GM12878 (cell line): Measurements from ENCODE around the gene ABCG1. TPM values are rescaled to one million over a fixed set of nuclear protein-coding genes. Genes with fewer than 3 reads are reported as not detected.

Experiments
- ATAC-seq: fragments of 200-7000 bp; cut with Tn5 transposase; 3 replicates; pipeline ENCODE4 v1.9.1; 2020; ENCODE audit warnings: mild to moderate bottlenecking, moderate library complexity
- BruUV-seq: library from RNA; stranded (reverse); fragments of 400-500 nt; replicated peaks from 2 replicates; lab custom pipeline; 2021; lab: Mats Ljungman, UMichigan
- CTCF ChIA-PET: fragments of 300-600 bp; sonication (Branson Sonifier 250); formaldehyde crosslinking; extraction: SDS; loops from one replicate; lab custom pipeline; 2021; ENCODE audit warnings: inconsistent platforms; lab: Yijun Ruan, JAX
- POLR2A ChIA-PET: fragments of 350-600 bp; formaldehyde crosslinking; extraction: SDS; loops from one replicate; lab custom pipeline; 2021; ENCODE audit warnings: inconsistent platforms; lab: Charles Lee
- RAD21 ChIA-PET: fragments of 300-600 bp; sonication (Branson Sonifier 250); formaldehyde crosslinking; loops from one replicate; lab custom pipeline; 2023; ENCODE audit warnings: antibody characterized with exemption; ENCODE audit not compliant: unreplicated experiment; lab: Charles Lee
- SMC1A ChIA-PET: fragments of 300-600 bp; sonication (Branson Sonifier 250); formaldehyde crosslinking; loops from one replicate; lab custom pipeline; 2023; ENCODE audit not compliant: unreplicated experiment, uncharacterized antibody; lab: Charles Lee
- DNase-seq: peaks from one replicate; pipeline ENCODE4 v3.0.0-alpha.2; 2011; ENCODE audit warnings: low read depth, low spot score
- FAIRE-seq: peaks from 3 replicates; lab custom pipeline; 2011; peaks lifted over from hg19 to GRCh38; lab: Jason Lieb, UNC
- H2AFZ ChIP-seq: 2 replicates; pipeline ENCODE4 v1.6.0; 2011; ENCODE audit warnings: low read depth, low read length, control low read depth; ENCODE audit not compliant: control insufficient read depth
- H3K27ac ChIP-seq: 2 replicates; pipeline ENCODE4 v1.5.1; 2011; ENCODE audit warnings: control low read depth; ENCODE audit not compliant: control insufficient read depth, insufficient read depth
- H3K27me3 ChIP-seq, 2 experiments: replicated peaks in 1 of 2; 2 replicates each; pipeline versions ENCODE4 v1.6.0 to v1.6.1; 2011; ENCODE audit warnings: low read length in 1 of 2; ENCODE audit not compliant: control insufficient read depth in 2 of 2, insufficient read depth in 2 of 2
- H3K36me3 ChIP-seq, 2 experiments: 2 replicates each; pipeline ENCODE4 v1.5.1; 2011; ENCODE audit warnings: low read length in 1 of 2; ENCODE audit not compliant: control insufficient read depth in 2 of 2, insufficient read depth in 2 of 2
- H3K4me1 ChIP-seq: 2 replicates; pipeline ENCODE4 v1.6.1; 2011; ENCODE audit warnings: mild to moderate bottlenecking, low read length, moderate library complexity, mixed read lengths; ENCODE audit not compliant: control insufficient read depth, insufficient read depth
- H3K4me2 ChIP-seq: 2 replicates; pipeline ENCODE4 v1.6.0; 2011; ENCODE audit warnings: control low read depth; ENCODE audit not compliant: control insufficient read depth, insufficient read depth
- H3K4me3 ChIP-seq: fragments of 200-600 bp; sonication (generic); 2 replicates; pipeline ENCODE4 v1.5.1; 2016
- H3K79me2 ChIP-seq: 2 replicates; pipeline ENCODE4 v1.6.0; 2011; ENCODE audit warnings: low read length; ENCODE audit not compliant: control insufficient read depth, insufficient read depth
- H3K9ac ChIP-seq: 2 replicates; pipeline ENCODE4 v1.8.0; 2011; ENCODE audit warnings: low read length, control low read depth, mixed read lengths; ENCODE audit not compliant: control insufficient read depth, insufficient read depth
- H3K9me3 ChIP-seq: replicated peaks from 3 replicates; pipeline ENCODE4 v1.5.1; 2011; ENCODE audit warnings: mild to moderate bottlenecking, low read length; ENCODE audit not compliant: control insufficient read depth, insufficient read depth
- H4K20me1 ChIP-seq: 2 replicates; pipeline ENCODE4 v1.6.0; 2011; ENCODE audit not compliant: control insufficient read depth, insufficient read depth
- BACH1 ChIP-seq: fragments of 450-650 bp; IDR thresholded peaks from 2 replicates; pipeline ENCODE4 v1.6.1; 2017; ENCODE audit warnings: mild to moderate bottlenecking, borderline replicate concordance
- BHLHE40 ChIP-seq, 2 experiments: fragments of 450-650 bp in 1 of 2; IDR thresholded peaks; 2 replicates each; pipeline ENCODE4 v1.6.1; 2011 to 2017; ENCODE audit warnings: low read depth in 2 of 2, borderline replicate concordance in 1 of 2, improper control_type of control experiment in 1 of 2, low read length in 1 of 2, mild to moderate bottlenecking in 1 of 2
- CHD1 ChIP-seq: IDR thresholded peaks from 2 replicates; pipeline ENCODE4 v1.6.1; 2012; ENCODE audit warnings: low read depth, low read length, improper control_type of control experiment
- STAT3 ChIP-seq: IDR thresholded peaks from 2 replicates; pipeline ENCODE4 v1.6.1; 2011; ENCODE audit warnings: low read depth, low read length, improper control_type of control experiment
- WGBS: methylation state at CpG from one replicate; pipeline ENCODE4 v1.1.6; 2016; ENCODE audit warnings: low lambda C conversion rate; ENCODE audit not compliant: insufficient replicate concordance, insufficient coverage; ENCODE audit errors: missing lambda C conversion rate; 5-methylcytosine and 5-hydroxymethylcytosine counted together
- in situ Hi-C: fragments of 300-500 bp; cut with MboI; formaldehyde crosslinking; loops from 9 replicates; pipeline ENCODE4 v1.14.3; 2018; ENCODE audit warnings: mixed read lengths
- intact Hi-C: fragments of 100-400 bp; cut with micrococcal nuclease; formaldehyde crosslinking; loops from one replicate; pipeline ENCODE4 v1.14.2; 2022; ENCODE audit not compliant: unreplicated experiment
- polyA plus RNA-seq, 11 experiments: library from polyadenylated mRNA; depleted of rRNA in 4 of 11; unstranded in 6 of 11; stranded (reverse) in 5 of 11; fragments of >200 nt; fragmentation: Nextera tagmentation in 4 of 11; fragmentation: Illumina TruSeq in 1 of 11; extraction: Ambion mirVana in 4 of 11; extraction: Trizol in 1 of 11; gene quantifications; 1 replicate in 1 of 11; 2 replicates in 10 of 11; pipeline versions ENCODE4 v1.2.1 to v1.2.3, GENCODE V29; 2011 to 2016; ENCODE audit warnings: inconsistent platforms in 2 of 11, missing spikeins in 2 of 11, low read depth in 1 of 11
- total RNA-seq, 4 experiments: library from RNA; depleted of rRNA in 3 of 4; stranded (reverse); fragments of >200 nt in 3 of 4; fragmentation: Illumina TruSeq in 1 of 4; extraction: Trizol in 1 of 4; gene quantifications; 2 replicates each; pipeline versions ENCODE4 v1.2.1 to v1.2.3, GENCODE V29; 2013 to 2021
- TF ChIP-seq, protein P1 (sequence below): IDR thresholded peaks from 2 replicates; pipeline ENCODE4 v1.6.1; 2011; ENCODE audit warnings: mild to moderate bottlenecking, low read depth, low read length, moderate library complexity; ENCODE audit not compliant: insufficient replicate concordance
- TF ChIP-seq, protein P2 (sequence below): fragments of 450-650 bp; conservative IDR thresholded peaks from 2 replicates; pipeline ENCODE4 v1.6.1; 2017; ENCODE audit warnings: mild to moderate bottlenecking, moderate library complexity

The ABCG1 gene
- total and polyA plus RNA-seq, 10 of the 15 experiments (the other 5 are each of a cell fraction or from before 2014, with no cell fraction given): 0.59 to 19.3 (median 5.7) TPM

DNA sequence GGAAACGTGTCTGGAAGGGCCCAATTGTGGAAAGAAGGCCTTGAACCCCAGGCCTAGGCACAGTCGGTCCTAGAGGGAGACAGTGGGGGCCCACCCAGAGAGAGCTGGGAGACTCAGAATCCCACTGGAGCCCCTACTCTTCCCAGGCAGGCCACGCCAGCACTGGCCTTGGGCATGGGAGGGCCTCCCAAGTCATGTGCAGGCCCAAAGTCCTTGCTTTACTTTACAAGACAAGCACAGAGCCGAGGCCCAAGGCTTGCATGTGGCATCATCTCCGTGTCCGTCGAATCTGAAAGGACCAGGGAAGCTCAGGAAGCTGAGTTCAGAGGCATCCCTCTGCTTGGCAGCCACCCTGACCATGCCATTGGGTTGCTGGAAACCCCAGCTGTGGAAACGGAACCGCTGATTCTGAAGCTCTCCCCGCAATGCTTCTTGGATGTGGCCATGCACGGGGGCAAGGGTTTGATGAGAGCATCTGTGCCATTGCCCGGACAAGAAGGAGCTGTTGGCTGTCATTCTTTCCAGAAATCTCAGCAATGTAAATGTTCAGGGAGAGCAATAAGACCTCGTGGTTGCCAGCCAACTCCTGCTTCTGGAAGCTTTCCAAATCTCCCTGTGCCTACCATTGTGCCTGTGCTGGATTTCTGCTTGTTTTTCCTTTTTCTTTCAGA is 32.8 kb downstream of the ABCG1 start:
- FAIRE-seq (no peak), ATAC-seq (no peak), DNase-seq (no peak)
- no peaks in the 10 kb centered on the region for H3K27me3 ChIP-seq
- POLR2A ChIA-PET: interaction anchor here (1.0 to 2.2 kb wide), 3 partner anchors 10 to 18 kb away, joined by 3 to 11 read pairs (median 4); no protein-coding TSS in a partner anchor
- H3K9ac ChIP-seq: no peak overlapping the region
- SMC1A ChIA-PET: interaction anchor here (0.9 to 7.4 kb wide), 7 partner anchors 8 to 100 kb away, joined by 3 to 41 read pairs (median 4); no protein-coding TSS in a partner anchor
- no TSS peak for BruUV-seq
- 73% methylated on average over 13 of the region's 13 CpGs for WGBS
- intact Hi-C loops (no loop called here), in situ Hi-C loops (loop anchor here (5.0 kb wide), 1 partner anchor 79 kb away; no protein-coding TSS in a partner anchor)
- CTCF ChIA-PET: interaction anchor here (0.9 to 3.3 kb wide), 9 partner anchors 11 to 285 kb away, joined by 3 to 11 read pairs (median 5); no protein-coding TSS in a partner anchor
- H2AFZ ChIP-seq: no peak overlapping the region
- H3K4me3 ChIP-seq: no peak overlapping the region
- no peak overlapping the region for H3K27ac ChIP-seq
- RAD21 ChIA-PET: interaction anchor here (0.9 to 7.1 kb wide), 4 partner anchors 9 to 285 kb away, joined by 3 to 60 read pairs (median 4); no protein-coding TSS in a partner anchor
- H3K36me3 ChIP-seq: no peaks in the 10 kb centered on the region
- H4K20me1 ChIP-seq: no peaks in the 10 kb centered on the region
- no peak for TF ChIP-seq STAT3
- no peak for TF ChIP-seq BHLHE40 (IDR thresholded peaks at IDR 0.05; ENCODE audit: borderline replicate concordance in 1 of 2, low read depth in 2 of 2, low read length in 1 of 2)
- TF ChIP-seq, protein P1, sequence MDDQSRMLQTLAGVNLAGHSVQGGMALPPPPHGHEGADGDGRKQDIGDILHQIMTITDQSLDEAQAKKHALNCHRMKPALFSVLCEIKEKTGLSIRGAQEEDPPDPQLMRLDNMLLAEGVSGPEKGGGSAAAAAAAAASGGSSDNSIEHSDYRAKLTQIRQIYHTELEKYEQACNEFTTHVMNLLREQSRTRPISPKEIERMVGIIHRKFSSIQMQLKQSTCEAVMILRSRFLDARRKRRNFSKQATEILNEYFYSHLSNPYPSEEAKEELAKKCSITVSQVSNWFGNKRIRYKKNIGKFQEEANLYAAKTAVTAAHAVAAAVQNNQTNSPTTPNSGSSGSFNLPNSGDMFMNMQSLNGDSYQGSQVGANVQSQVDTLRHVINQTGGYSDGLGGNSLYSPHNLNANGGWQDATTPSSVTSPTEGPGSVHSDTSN: no peak
- TF ChIP-seq BACH1: no peak
- TF ChIP-seq CHD1: no peak
- TF ChIP-seq, protein P2, sequence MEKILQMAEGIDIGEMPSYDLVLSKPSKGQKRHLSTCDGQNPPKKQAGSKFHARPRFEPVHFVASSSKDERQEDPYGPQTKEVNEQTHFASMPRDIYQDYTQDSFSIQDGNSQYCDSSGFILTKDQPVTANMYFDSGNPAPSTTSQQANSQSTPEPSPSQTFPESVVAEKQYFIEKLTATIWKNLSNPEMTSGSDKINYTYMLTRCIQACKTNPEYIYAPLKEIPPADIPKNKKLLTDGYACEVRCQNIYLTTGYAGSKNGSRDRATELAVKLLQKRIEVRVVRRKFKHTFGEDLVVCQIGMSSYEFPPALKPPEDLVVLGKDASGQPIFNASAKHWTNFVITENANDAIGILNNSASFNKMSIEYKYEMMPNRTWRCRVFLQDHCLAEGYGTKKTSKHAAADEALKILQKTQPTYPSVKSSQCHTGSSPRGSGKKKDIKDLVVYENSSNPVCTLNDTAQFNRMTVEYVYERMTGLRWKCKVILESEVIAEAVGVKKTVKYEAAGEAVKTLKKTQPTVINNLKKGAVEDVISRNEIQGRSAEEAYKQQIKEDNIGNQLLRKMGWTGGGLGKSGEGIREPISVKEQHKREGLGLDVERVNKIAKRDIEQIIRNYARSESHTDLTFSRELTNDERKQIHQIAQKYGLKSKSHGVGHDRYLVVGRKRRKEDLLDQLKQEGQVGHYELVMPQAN: no peak
- H3K9me3 ChIP-seq: no peaks in the 10 kb centered on the region
- H3K79me2 ChIP-seq: no peaks in the 10 kb centered on the region
- no peak overlapping the region for H3K4me2 ChIP-seq
- H3K4me1 ChIP-seq: peaks cover 15% of the 10 kb centered on the region
